NCI-H1417 treated with DMSO at 0.1 percent for 48 hours (cell line): ENCODE data around the gene RBMS3.
"Not testable (repeated sequence)": the region's sequence is repeated elsewhere in the genome, so short reads cannot be mapped to it uniquely, and the experiment has no call there.

ENCODE experiments used
- DNase-seq: peaks from one replicate; lab custom pipeline; 2025; lab: John Stamatoyannopoulos, UW

Gene RBMS3

DNA sequence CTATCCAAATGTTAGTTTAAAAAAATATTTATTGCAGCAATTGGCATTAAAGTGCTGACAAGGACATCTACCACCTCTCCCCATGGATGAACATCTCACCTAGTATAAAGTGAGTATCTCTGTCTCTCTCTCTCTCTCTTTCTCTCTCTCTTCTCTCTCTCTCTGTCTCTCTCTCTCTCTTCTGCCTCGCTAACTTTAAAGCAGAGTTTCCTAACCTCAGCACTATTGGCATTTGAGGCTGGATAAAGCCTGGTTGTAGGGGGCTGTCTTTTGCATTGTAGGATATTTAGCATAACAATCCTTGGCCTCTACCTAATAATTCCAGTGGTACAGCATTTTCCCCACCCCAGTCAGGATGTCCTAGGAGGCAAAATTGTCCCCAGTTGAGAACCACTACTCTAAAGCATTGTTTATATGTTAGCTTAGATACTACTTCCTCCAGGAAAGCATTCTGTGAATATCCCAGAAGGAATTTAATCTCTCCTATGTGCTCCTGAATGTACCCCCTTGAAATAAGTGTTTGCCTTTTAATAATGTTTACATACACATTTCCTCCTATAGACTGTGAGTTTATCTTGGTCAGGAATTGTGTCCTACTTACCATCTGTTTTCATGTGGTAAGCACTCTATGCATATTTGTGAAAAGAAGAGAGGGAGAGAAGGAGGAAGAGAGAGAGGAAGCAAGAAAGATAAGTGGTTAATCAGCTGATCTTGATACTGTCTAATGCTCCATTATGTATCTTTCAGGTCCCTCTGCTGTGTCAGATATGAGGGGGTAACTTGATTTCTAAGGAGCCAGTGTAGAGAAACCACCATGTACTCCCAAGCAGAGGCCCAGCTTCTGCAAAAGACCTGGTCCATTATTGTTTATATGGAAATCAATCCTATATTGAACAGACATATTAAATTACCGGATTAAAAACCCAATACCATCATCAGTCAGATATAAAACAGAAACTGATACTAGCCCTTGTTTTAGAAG, 346.6 kb downstream of the RBMS3 start:
- no peak for DNase-seq

DNA sequence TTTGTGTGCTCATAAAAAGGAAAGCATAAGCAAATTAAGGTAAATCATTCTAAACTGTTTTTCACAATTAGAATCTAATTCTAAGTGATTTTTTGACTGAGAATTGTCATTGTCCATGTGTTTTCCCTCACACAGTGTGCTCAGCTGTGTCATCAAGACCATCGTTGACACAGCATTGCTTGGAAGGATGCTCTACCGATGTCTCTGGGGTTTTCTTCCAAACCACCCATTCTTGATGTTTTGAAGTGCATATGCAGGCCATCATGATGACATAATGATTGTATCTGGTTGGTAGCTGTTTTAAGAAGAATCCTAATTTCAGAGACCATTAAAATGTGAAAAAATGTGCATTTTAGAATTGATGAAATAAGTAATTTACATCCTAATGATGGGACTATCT, 347.9 kb downstream of the RBMS3 start:
- DNase-seq = no peak

DNA sequence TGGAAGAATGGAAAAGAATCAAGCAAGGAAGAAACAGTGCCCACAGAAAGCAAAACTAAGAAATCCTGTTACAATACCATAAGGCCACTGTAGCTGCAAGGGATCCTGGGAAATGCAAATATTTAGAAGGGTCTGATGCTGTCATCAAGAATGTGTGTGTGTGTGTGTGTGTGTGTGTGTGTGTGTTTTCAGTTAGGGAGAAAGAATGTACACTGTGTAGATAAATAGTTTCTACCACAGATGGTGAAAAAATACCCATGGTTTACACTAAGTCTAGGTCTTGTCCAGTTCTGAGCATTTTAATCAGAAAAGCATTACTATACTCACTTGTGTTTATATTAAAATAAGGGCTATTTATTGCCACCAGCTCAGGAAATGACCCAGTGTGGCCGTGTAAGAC, 355.0 kb downstream of the RBMS3 start:
- DNase-seq = no peak

DNA sequence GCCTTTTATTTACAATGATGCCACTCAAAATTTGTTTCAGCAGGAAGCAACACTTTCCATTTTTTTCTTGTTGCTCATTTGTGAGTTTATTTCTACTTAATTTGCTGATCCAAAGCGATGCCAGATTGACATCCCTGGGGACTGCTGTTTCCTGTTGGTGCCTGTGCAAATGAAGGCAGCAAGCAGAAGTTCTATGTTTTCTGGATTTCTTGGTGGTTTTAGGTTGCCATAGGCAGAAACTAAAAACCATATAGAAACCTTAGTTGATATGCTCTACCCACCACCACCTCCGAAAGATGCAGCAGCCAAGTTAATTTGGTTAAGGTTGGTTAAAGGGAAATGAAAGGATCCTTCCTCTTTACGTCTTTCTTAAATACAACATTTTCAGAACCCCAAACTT, 356.2 kb downstream of the RBMS3 start:
- no peak for DNase-seq

DNA sequence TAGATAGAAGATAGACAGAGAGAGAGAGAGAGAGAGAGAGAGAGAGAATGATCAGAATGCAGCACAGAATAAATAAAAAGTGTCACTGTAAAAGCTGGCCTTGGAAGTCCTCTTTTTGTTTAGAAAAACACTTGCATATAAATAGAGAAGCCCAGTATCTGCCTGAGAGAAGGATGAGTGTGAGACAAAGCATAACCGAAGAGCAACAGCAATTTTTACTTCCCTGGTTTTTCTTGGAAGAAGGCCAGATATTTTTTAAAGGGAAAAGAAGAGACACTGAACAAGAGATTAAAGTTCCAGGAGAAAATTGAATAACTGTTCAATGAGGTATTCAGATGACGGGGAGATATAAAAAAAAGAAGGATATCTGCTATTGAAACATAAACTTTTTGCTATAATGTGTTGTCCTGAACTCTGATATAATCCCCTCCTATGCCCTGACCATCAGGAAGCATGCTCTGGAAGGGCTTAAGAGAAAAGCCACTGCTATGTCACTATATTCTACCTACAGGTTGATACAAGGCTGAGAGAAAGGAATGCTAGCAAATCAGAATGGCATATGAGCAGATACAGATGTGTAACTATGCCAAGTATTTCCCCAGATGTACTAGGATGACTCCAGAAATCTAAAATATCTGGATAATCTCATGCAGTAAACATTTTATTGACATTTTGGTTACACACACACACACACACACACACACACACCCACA, 358.9 kb downstream of the RBMS3 start:
- DNase-seq = no peak

DNA sequence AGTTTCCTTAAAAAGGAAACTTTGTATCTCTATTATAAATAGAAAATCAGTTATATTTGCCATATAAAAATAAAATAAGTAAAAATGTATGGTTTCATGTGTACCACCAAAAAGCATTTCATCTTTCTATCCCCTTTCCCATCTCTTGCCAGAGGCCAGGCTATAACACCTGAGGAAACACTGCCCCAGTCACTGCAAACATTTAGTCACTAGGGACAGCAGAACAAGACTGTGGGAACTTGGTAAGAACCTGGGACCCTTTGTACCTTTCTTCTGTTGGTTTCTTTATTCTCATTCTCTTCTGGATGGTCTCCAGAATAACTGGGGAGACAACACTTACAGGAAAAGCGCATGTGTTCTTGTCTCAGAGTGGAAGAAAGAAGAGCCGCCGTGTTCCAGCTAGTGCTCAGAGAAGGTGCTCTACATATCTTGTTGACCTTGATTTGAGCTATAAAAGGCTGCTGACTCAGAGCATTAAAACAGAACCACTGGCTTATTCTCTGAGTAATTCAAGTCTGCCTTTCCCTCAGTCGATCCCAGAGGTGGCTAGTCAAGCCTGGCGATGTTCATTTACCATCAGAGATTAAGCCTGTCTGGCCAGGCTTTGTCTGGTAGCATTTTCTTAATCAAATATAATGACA, 361.6 kb downstream of the RBMS3 start:
- no peak for DNase-seq

DNA sequence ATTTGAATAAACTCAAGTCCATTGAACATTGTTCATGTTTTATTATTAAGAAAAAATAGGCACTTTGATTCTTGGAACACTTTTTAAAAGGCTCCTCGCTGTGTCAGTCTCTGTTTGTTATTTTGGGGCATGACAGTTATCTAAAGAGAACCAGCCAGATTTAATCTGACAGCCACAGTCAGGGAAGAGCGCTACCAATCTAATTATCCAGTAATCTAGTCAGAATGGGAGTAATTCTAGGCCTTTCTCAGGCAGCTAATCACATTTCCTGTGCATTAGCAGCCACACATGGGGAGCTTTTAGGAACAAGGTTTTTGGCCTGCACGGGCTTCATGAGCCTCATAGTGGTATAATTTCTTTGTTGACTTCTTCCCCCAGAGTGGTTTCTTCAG, 362.2 kb downstream of the RBMS3 start:
- DNase-seq = no peak

DNA sequence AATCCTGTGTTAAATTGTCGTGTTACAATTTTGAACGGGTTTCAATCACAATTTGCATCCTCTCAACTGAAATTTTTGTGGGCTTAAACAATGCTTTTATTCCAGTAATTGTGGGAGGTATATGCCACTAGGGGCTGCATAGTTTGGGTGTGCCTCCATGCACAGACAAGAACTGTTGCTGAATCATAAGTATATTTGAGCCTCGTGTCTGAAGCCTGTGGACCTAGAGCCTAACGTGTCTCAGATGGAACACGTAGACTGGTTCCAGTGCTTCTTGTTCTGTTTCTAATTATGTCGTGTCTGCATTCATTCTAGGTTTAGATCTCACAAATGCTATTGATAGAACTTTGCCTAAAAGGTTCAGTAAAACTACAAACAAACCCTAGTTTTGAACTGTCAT, 363.4 kb downstream of the RBMS3 start:
- no peak for DNase-seq

DNA sequence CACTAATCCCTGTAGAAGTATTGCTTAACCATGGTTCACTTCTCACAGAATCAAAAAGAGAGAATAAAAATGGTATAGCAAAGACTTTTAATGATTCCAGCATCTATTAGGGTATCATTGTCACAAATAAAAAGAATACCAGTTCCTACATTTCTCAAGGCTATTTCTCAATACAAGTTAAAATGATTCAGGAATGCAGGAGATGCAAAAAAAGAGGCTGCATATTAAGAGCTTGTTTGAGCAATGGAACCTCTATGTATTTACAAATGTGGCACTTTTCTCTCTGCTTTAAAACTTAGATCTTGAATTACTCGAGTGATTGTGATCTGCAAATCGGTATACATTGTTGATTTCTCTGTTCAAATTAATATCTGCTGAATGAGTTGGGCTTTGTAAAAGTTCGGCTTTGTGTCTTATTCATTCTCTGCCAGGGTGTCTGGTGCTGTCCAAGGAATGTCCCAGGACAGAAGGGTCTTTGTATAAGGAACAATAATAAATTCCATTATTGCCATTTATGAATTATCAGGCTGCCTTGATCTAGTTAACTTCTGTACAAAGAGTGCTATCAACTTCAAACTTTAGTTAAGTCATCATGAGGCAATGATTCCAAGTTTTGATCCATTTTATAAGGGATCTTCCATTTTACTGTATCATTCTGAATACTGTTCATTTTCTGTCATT, 364.2 kb downstream of the RBMS3 start:
- DNase-seq = no peak

DNA sequence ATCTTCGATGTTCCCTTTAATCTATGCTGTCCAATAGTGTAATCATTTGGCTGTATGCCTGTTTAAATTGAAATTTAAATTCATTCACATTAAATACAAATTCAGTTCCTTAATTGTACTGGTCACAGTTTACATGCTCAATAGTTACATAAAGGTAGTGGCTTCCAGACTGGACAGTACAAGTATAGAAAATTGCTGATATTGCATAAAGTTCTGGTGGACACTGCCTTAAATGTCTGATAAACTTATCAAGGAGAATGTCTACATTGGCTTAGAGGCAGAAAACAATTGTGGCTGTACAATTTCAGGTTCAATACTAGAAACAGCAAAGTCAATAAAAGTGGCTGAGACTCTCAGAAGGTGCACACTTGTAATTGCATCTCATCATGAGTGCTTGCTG, 365.2 kb downstream of the RBMS3 start:
- no peak for DNase-seq

DNA sequence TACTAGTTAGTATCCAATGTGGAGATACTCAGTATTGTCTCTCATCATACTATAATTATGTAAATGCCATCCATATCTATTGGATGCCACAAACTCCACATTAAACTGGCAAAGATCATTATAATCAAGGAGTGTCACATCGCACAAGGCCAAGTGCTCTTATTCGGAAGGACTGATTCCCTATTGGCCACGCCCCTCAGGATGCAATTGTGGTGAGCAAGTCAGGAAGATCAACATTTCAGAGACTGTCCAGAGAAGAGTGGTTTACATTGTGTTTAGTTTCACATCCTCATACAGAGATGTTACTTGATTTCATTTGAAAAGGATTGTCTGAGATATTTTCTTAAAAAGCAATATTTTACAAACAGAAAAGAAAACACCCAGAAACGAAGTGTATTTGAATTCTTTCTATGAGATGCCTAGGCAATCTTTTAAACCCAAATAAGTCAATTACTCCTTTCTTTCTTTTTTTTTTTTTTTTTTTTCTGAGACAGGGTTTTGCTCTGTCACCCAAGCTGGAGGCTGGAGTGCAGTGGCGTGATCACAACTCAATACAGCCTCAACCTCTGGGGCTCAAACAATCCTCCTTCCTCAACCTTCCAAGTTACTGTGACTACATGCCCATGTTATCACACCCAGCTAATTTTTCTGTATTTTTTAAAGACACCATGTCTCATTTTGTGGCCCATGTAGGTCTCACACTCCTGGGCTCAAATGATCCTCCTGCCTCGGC, 369.1 kb downstream of the RBMS3 start:
- no peak for DNase-seq

DNA sequence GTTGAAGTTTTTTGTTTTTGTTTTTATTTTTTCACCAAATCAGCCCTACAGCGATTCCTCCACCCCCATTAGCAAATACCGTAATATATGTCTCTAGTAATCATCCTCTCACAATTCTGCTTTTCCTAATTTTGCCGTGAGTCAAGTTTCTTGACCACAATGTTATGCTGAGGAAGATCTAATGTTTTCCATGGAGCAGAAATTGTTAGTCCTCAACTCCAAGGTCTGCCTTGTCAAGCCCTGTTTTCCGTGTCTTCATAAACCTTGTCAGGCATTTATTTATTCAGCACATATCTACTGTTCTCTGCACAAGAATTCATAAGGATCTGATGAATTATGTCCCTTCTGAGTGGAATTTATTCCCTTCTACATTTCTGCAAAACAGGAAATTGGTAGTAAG, 372.8 kb downstream of the RBMS3 start:
- no peak for DNase-seq

DNA sequence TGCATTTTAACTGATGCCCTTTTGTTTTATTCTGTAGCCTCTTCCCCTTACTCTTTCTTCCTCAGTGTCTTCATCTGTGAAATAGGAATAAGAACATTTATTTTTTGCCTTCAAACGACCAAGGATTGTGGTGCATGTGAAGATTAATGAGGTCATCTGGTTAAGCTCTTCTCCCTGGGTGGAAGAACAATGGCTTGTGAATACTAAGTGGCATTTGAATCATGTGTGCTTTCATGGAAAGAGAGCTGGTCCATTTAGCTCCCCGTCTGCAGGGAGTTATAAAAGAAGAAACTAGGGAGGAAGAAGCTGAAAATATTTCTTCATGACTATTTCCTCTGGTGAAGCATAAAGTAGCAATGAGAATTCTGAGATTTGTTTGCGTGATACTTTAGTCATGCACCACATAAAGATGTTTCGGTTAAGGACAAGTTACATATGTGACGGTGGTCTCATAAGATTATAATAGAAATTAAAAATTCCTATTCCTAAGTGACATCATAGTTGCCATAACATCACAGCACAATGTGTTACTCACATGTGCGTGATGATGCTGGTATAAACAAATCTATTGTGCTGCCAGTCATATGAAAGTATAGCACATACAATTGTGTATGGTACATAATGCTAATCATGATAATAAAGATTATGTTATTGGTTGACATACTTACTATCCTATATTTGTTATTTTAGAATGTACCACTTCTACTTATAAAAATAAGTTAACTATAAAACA, 374.3 kb downstream of the RBMS3 start:
- DNase-seq = no peak

DNA sequence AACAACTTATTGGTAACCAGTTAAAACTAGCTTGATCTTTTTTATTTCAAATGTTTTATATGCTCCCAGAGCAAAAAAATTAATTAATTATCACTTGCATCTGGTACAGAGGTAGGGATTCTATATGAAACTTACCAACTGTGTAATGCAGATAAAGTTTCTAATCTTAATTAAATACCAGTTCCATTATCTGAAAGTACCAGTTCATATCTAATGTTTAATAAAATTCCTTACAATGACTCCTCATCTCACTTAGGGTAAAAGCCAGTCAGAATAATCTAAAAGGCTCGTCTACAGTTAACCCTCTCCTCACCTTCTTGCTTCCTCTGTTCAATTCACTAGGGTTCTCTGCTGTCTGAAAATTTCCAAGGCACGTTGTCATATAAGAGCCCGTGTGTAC, 384.8 kb downstream of the RBMS3 start:
- DNase-seq = no peak

DNA sequence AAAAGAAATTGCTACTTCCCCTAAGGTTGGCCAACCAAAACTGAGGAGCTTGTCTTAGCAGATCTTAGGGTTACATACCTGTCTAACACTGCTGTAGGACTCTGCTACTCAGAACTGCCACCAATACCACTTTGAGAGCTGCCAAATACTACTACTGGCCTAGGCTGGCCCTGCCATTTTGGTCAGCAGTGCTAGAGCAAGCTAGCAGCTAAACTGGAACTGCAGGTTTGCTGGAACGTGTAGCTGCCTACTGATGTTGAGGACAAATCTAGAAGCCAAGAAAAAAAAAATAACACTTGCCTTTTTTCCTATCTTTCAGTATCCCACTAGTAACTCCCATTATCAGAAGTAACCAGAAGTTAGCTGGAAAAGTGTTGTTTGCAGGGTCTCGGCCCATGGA, 387.4 kb downstream of the RBMS3 start:
- no peak for DNase-seq

DNA sequence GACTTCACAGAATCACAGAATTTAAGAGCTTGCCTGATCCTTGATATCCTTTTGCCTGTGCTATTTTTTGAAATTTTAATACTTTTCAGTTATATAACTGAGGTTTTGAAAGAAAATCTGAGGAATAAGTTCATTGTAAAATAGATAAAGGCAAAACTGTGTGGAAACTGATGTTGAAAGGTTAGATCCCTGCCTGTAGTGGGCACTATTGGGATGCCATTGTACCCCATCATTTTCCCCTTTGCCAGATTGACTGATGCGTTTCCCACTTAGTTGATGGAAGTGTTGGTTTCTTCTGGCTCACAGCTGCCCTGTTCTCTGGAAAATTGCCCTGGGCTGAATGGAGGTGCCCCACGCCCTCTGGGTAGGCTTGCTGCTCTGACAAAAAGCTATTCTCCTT, 387.9 kb downstream of the RBMS3 start:
- DNase-seq = no peak

DNA sequence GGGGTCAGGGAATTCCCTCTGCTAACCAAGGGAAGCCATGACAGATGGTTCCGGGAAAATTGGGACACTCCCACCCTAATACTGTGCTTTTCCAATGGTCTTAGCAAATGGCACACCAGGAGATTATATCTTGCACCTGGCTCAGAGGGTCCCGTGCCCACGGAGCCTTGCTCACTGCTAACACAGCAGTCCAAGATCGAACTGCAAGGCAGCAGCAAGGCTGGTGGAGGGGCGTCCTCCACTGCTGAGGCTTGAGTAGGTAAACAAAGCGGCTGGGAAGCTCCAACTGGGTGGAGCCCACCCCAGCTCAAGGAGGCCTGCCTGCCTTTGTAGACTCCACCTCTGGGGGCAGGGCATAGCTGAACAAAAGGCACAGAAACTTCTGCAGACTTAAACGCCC, 389.6 kb downstream of the RBMS3 start:
- not testable (repeated sequence) for DNase-seq

DNA sequence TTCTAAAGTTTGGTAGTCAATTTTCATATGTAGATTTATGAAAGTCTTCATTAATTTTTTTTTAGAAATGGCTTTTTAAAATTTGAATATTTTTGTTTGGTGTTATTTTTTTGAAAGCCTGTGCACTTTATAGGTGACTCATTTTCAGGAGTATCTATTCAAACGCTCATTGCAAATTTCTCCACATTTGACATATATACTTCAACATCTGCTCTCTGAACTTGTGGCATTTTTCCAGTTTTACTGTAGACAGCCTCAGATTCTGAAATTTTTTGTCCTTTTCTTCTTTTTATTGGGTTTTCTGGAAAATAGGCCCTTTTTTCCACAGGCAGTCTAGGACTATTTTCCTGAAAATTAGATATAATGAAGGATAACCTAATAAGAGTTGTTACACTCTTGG, 396.6 kb downstream of the RBMS3 start:
- no peak for DNase-seq

DNA sequence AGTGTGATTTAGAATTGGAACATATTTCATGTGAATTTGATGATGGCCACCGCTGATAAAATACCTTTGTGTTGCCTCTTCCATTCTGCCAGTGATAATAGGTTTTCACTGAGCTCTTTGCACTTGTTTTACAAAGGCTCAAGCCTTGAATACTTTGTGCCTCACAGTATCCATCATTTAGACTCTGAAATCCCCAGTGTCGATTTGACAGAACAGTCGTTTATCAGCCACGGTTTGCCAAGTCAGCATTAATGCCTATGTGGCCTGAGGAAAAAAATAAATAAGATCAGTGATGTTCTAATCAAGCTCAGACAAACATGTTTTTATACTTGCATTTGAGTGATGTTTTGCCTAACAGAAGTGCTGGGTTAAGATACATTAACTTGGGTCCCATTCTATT, 399.1 kb downstream of the RBMS3 start:
- DNase-seq = no peak

DNA sequence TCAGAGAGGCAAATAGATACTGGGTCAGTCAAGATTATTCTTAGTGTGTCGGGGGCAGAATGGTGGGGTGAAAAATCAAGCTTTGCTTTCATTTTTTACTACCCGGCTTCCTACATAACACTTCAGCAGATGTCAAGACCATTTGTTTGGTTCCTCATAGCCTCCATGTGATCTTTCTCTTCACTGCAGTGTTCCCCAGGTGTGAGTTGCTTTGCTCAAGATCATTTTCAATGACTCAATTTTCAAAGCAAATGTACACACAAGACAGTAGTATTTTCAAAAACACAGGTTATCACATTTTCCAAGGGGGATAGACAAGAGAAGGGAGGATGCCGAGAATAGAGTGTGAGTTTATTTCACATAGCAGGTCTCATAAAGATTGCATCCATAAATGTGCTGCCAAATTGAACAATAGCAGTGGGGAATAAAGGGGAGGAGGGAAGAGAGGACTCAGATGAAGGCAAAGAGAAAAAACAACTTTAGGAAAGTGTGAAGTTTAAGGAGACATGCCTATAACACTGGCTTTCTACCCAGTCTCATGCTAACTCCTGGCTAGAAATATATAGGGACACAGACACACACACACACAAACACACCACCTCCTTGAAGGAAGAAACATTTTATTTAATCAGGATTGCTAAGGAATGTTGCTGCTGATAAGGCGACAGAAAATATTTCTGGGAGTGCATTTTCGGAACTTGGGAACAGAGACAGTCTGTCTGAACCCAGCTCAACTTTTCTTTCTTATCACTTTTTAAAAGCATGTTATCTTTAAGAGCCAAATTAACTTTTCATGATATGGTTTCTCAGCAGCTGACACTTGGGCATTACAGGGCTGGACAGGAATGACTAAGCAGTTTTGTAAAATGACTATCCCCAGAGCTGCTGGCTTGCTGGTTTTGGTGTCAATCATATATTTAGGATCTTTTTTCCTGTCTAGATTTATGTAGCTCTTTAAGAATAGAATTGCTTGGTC, 402.4 kb downstream of the RBMS3 start:
- no peak for DNase-seq
